Neural crest cell (in vitro differentiated cells): ENCODE results near the gene GPA33. TPM values are rescaled to one million over a fixed set of nuclear protein-coding genes. Genes with fewer than 3 reads are reported as not detected.

ENCODE experiments used
- DNase-seq: peaks from one replicate; pipeline ENCODE4 v3.0.0; 2021; ENCODE audit warnings: low read depth, mixed read lengths, low spot score
- H3K27ac Mint-ChIP-seq: one replicate; pipeline ENCODE4 v1.8.0; 2021; ENCODE audit warnings: mild to moderate bottlenecking, mixed read lengths; ENCODE audit not compliant: unreplicated experiment
- H3K27me3 Mint-ChIP-seq: 2 replicates; pipeline ENCODE4 v1.8.0; 2021; ENCODE audit warnings: low read depth, mild to moderate bottlenecking, mixed read lengths
- H3K36me3 Mint-ChIP-seq: 2 replicates; pipeline ENCODE4 v1.8.0; 2021; ENCODE audit warnings: low read depth, mild to moderate bottlenecking, mixed read lengths
- H3K4me1 Mint-ChIP-seq: 2 replicates; pipeline ENCODE4 v1.8.0; 2021; ENCODE audit warnings: mixed read lengths
- H3K4me3 Mint-ChIP-seq: one replicate; pipeline ENCODE4 v1.8.0; 2021; ENCODE audit warnings: mild to moderate bottlenecking, mixed read lengths
- H3K9me3 Mint-ChIP-seq: 2 replicates; pipeline ENCODE4 v1.8.0; 2021; ENCODE audit warnings: mixed read lengths
- total RNA-seq: library from RNA; stranded (reverse); gene quantifications from 2 replicates; pipeline ENCODE4 v1.2.1, GENCODE V29; 2021
- TF ChIP-seq, protein P1 (sequence below): fragments of 200-600 bp; sonication (generic); conservative IDR thresholded peaks from 2 replicates; pipeline ENCODE4 v1.5.0; 2021; ENCODE audit warnings: antibody characterized with exemption, mild to moderate bottlenecking

The GPA33 gene
- total RNA-seq, 1 donor from 2014 or later = not detected

DNA sequence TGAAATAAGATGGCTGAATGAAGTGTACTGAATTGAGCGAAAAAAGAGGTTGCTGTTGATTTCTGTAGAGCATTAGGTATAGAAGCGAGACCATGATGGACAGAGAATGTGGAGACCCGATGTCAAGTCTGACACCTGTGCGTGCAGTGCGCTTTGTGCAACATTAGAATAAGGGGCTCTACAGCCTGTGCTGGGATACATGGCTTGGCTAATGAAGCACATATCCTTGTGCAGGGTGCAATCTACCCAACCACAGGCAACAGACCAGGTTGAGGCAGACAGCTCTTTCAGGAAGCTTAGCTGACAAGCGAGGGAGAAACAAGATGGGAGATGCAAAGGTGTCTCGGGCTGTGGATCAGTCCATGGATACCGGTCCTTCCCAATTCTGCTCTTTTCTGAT is 18.9 kb downstream of the GPA33 start:
- Mint-ChIP-seq H3K9me3 (peaks cover 2% of the 10 kb centered on the region), H3K4me1 (peaks cover 5% of the 10 kb centered on the region), H3K27me3 (peaks cover 2% of the 10 kb centered on the region), H3K4me3 (no peak overlapping the region), H3K36me3 (no peaks in the 10 kb centered on the region), H3K27ac (no peak overlapping the region)
- no peak for DNase-seq
- TF ChIP-seq, protein P1, sequence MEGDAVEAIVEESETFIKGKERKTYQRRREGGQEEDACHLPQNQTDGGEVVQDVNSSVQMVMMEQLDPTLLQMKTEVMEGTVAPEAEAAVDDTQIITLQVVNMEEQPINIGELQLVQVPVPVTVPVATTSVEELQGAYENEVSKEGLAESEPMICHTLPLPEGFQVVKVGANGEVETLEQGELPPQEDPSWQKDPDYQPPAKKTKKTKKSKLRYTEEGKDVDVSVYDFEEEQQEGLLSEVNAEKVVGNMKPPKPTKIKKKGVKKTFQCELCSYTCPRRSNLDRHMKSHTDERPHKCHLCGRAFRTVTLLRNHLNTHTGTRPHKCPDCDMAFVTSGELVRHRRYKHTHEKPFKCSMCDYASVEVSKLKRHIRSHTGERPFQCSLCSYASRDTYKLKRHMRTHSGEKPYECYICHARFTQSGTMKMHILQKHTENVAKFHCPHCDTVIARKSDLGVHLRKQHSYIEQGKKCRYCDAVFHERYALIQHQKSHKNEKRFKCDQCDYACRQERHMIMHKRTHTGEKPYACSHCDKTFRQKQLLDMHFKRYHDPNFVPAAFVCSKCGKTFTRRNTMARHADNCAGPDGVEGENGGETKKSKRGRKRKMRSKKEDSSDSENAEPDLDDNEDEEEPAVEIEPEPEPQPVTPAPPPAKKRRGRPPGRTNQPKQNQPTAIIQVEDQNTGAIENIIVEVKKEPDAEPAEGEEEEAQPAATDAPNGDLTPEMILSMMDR = no peak

DNA sequence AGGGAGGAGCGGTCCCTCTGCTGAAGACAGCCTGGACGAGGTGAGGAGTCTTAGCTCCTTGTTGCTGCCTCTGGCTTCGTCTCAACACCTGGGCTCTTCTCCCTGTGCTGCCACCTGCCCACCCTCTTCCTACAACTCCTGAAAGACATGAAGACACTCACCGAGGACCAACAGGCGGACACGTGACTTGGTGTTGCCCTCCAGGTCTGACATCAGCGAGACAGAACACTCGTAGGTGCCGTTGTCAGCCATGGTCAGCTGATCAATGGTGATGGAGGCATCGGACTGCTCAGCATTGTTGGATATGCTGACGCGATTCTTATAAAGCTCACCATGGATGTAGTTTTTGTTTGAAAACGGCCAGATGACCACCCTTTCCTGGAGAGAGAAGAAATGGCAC is 21.4 kb downstream of the GPA33 start:
- Mint-ChIP-seq H3K4me1 (peaks cover 5% of the 10 kb centered on the region), H3K27me3 (peaks cover 2% of the 10 kb centered on the region), H3K36me3 (no peaks in the 10 kb centered on the region), H3K9me3 (no peaks in the 10 kb centered on the region), H3K4me3 (no peak overlapping the region), H3K27ac (no peak overlapping the region)
- DNase-seq = no peak
- TF ChIP-seq, protein P1 = no peak

DNA sequence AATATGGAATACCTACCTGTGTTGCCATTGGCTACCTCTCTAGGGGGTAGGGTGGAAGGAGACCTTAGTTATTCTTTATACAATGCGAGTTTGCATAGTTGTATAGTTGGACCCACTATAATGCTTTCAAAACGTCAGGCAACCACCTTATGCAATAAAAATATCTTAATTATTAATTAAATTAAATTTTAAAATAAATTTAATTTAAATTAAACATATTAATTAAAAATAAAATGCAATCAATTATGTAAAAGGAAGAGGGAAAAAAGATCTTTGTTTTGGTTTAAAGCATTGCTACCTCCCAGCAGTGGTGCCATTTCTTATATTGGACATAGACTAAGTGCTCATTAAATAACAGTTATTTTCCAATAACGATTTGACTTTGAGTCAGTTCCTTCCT is 22.3 kb downstream of the GPA33 start:
- H3K9me3 Mint-ChIP-seq = no peaks in the 10 kb centered on the region
- H3K4me1 Mint-ChIP-seq = peaks cover 5% of the 10 kb centered on the region
- TF ChIP-seq, protein P1 = no peak
- H3K36me3 Mint-ChIP-seq = no peaks in the 10 kb centered on the region
- H3K27me3 Mint-ChIP-seq = peaks cover 2% of the 10 kb centered on the region
- DNase-seq = no peak
- no peak overlapping the region for H3K4me3 Mint-ChIP-seq
- no peak overlapping the region for H3K27ac Mint-ChIP-seq

DNA sequence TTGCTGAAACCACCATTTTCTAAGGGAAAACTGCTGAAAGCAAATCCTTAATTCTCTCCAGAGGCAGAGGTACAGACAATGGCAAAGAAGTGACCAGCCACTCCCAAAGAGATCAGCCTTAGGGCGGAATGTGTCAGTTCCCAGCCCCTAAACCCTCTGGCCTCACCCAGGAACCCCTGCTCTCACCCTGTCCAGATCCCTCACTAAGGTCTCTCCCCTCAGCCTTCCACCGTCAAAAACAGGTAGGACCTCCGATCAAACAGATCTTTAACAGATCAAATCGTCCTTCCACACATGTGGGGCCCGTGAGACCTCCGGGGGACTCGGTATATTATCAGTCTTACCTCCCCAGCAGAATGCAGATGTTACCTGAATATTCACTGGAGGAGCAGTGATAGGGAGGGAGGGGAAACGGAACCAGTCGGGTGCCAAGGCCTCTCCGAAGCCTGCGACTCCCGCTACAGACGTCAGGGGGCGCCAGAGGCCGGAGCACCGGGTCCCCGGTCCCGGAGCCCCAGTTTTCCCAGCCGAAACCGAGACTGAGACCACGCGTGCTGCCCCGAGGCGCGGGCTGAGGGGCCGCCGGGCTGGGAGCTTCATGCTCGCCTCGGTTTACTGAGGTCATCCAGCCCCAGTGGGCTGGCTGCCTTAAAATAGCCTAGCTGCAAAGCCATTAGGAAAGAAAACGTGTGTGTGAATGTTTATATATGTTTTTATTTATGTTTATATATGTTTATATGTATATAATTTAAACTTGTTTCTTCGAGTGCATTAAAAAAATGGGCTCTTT is 23.6 kb downstream of the GPA33 start:
- TF ChIP-seq, protein P1 = peak; percentile 100
- no peaks in the 10 kb centered on the region for H3K36me3 Mint-ChIP-seq
- peak; percentile 95 for DNase-seq
- H3K27me3 Mint-ChIP-seq = peaks cover 2% of the 10 kb centered on the region
- no peaks in the 10 kb centered on the region for H3K9me3 Mint-ChIP-seq
- H3K27ac Mint-ChIP-seq = no peak overlapping the region
- peaks cover 5% of the 10 kb centered on the region for H3K4me1 Mint-ChIP-seq
- no peak overlapping the region for H3K4me3 Mint-ChIP-seq

DNA sequence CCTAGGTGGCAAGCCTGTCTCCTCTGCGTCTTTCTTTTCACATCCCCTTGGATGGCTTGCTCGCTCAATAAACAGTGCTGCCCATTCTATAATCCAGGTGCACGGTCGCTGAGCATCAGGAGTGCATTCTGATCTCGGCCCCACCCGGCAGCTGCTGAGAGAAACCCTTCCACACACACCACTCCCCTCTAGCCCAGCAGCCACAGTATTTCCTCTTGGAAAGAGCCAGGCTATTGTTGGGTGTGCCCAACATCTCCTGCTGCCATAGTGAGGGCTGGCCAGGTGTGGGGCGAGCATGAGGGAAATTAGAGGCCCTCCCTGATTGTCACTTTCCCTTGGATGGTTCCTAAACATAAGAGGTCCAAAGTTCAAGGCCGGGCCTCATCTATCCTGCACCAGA is 24.7 kb downstream of the GPA33 start:
- DNase-seq = no peak
- H3K9me3 Mint-ChIP-seq = no peaks in the 10 kb centered on the region
- peaks cover 2% of the 10 kb centered on the region for H3K27me3 Mint-ChIP-seq
- no peaks in the 10 kb centered on the region for H3K36me3 Mint-ChIP-seq
- H3K4me3 Mint-ChIP-seq = no peak overlapping the region
- H3K27ac Mint-ChIP-seq = no peak overlapping the region
- TF ChIP-seq, protein P1 = no peak
- H3K4me1 Mint-ChIP-seq = peaks cover 5% of the 10 kb centered on the region
